GM23248 (cell line): Measurements from ENCODE around the gene EMP2. TPM values are rescaled to one million over a fixed set of nuclear protein-coding genes. Genes with fewer than 3 reads are reported as not detected.

ENCODE experiments used
- DNase-seq: peaks from one replicate; pipeline ENCODE4 v3.0.0-alpha.2; 2015
- H2AFZ ChIP-seq: fragments of 200-600 bp; sonication (generic); 2 replicates; pipeline ENCODE4 v1.6.1; 2016; ENCODE audit warnings: antibody characterized with exemption
- H3F3A ChIP-seq: fragments of 200-600 bp; sonication (generic); 2 replicates; pipeline ENCODE4 v1.6.1; 2016; ENCODE audit warnings: mild to moderate bottlenecking, antibody characterized with exemption, mixed run types; ENCODE audit not compliant: insufficient read depth
- H3K27ac ChIP-seq: fragments of 200-600 bp; sonication (generic); 2 replicates; pipeline ENCODE4 v1.5.1; 2016; ENCODE audit warnings: mild to moderate bottlenecking
- H3K27me3 ChIP-seq: fragments of 200-600 bp; sonication (generic); replicated peaks from 2 replicates; pipeline ENCODE4 v1.6.1; 2016; ENCODE audit warnings: mild to moderate bottlenecking; ENCODE audit not compliant: insufficient read depth
- H3K36me3 ChIP-seq: fragments of 200-600 bp; sonication (generic); 2 replicates; pipeline ENCODE4 v1.6.1; 2016; ENCODE audit warnings: low read depth, mild to moderate bottlenecking
- H3K4me1 ChIP-seq: fragments of 200-600 bp; sonication (generic); 2 replicates; pipeline ENCODE4 v1.6.1; 2016; ENCODE audit warnings: mild to moderate bottlenecking; ENCODE audit not compliant: insufficient read depth
- H3K4me2 ChIP-seq: fragments of 200-600 bp; sonication (generic); one replicate; pipeline ENCODE4 v1.6.1; 2016; ENCODE audit warnings: mild to moderate bottlenecking; ENCODE audit not compliant: unreplicated experiment
- H3K4me3 ChIP-seq: fragments of 200-600 bp; sonication (generic); 2 replicates; pipeline ENCODE4 v1.5.1; 2016; ENCODE audit warnings: mild to moderate bottlenecking
- H3K79me2 ChIP-seq: fragments of 200-600 bp; sonication (generic); 2 replicates; pipeline ENCODE4 v1.6.1; 2016; ENCODE audit warnings: mild to moderate bottlenecking; ENCODE audit not compliant: insufficient read depth
- H3K9ac ChIP-seq: fragments of 200-600 bp; sonication (generic); 2 replicates; pipeline ENCODE4 v1.6.1; 2016; ENCODE audit warnings: mild to moderate bottlenecking
- H3K9me2 ChIP-seq: fragments of 200-600 bp; sonication (generic); 2 replicates; pipeline ENCODE4 v1.6.1; 2016; ENCODE audit warnings: mixed run types, mild to moderate bottlenecking, moderate library complexity; ENCODE audit not compliant: insufficient read depth
- H3K9me3 ChIP-seq: fragments of 200-600 bp; sonication (generic); one replicate; pipeline ENCODE4 v1.6.1; 2017; ENCODE audit warnings: low read depth
- H4K20me1 ChIP-seq: fragments of 200-600 bp; sonication (generic); 2 replicates; pipeline ENCODE4 v1.6.0; 2016; ENCODE audit not compliant: insufficient read depth
- EZH2 ChIP-seq: fragments of 200-600 bp; sonication (generic); IDR thresholded peaks from 2 replicates; pipeline ENCODE4 v1.6.1; 2018; ENCODE audit warnings: antibody characterized with exemption, mild to moderate bottlenecking; ENCODE audit not compliant: insufficient read depth, poor library complexity, severe bottlenecking
- EZH2phosphoT487 ChIP-seq: fragments of 200-600 bp; sonication (generic); IDR thresholded peaks from 2 replicates; pipeline ENCODE4 v1.6.1; 2018; ENCODE audit warnings: antibody characterized with exemption, moderate library complexity, mild to moderate bottlenecking, low read depth; ENCODE audit not compliant: insufficient read depth
- WGBS, 2 experiments: methylation state at CpG; one replicate each; pipeline ENCODE4 v1.1.6; 2015 to 2017; ENCODE audit warnings: low lambda C conversion rate in 2 of 2, low coverage in 1 of 2; ENCODE audit errors: missing lambda C conversion rate in 2 of 2; 5-methylcytosine and 5-hydroxymethylcytosine counted together
- in situ Hi-C: fragments of 300-500 bp; cut with MboI; formaldehyde crosslinking; loops from 2 replicates; pipeline ENCODE4 v1.15.0; 2020
- polyA plus RNA-seq: library from polyadenylated mRNA; unstranded; fragments of >200 nt; fragmentation: Nextera tagmentation; extraction: Ambion mirVana; gene quantifications from 2 replicates; pipeline ENCODE4 v1.2.1, GENCODE V29; 2016
- total RNA-seq: library from RNA; depleted of rRNA; stranded (reverse); fragments of >200 nt; shearing (Covaris generic); gene quantifications from 2 replicates; pipeline ENCODE4 v1.2.3, GENCODE V29; 2014

EMP2 gene
- total and polyA plus RNA-seq, 2 experiments from 2014 or later: 26.0 to 73.7 TPM

DNA sequence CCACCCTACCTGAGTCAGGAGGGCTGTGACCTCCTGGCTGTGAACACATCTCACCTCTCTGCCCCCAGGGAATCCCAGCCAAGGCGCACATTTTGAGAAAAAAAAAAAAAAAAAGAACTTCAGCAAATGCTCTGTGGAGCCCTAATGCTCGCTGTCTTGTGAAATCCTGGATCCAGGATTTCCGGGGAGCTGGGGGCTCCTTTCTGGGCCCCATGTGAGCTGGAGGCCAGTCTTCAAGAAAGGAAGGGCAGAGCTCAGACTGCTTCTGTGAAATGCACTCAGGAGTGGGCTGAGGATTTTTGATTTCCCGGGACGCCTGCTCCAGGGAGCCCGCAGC, 36.0 kb upstream of the EMP2 start:
- TF ChIP-seq EZH2 (no peak), EZH2phosphoT487 (no peak)
- Histone ChIP-seq H3K4me2 (no peak overlapping the region), H3K27me3 (no peaks in the 10 kb centered on the region), H3F3A (no peaks in the 10 kb centered on the region), H4K20me1 (no peaks in the 10 kb centered on the region), H3K79me2 (no peaks in the 10 kb centered on the region), H2AFZ (no peak overlapping the region), H3K9ac (no peak overlapping the region), H3K9me2 (no peaks in the 10 kb centered on the region), H3K4me3 (no peak overlapping the region), H3K36me3 (no peaks in the 10 kb centered on the region), H3K4me1 (peaks cover 7% of the 10 kb centered on the region; the same call in 1 of the 2 replicates), H3K27ac (no peak overlapping the region), H3K9me3 (no peaks in the 10 kb centered on the region)
- no peak for DNase-seq
- in situ Hi-C loops: no loop called here
- WGBS, 2 experiments: 89 to 91% methylated on average over 6 of the region's 6 CpGs

DNA sequence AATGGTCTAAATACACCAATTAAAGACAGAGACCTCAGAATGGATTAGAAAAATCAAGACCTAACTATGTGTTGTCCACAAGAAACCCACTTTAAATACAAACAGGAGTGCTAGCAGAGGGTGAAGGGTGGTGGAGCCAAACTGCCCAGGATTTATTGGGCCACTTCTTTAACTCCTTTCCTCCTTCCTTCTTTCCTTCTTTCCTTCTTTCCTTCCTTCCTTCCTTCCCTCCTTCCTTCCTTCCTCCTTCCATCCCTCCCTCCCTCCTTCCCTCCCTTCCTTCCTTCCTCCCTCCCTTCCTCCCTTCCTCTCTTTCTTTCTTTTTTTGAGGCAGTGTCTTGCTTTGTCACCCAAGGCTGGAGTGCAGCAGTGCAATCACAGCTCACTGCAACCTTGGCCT, 34.3 kb upstream of the EMP2 start:
- in situ Hi-C loops: no loop called here
- Histone ChIP-seq H3K9ac (no peak overlapping the region), H3K27ac (no peak overlapping the region), H3K4me1 (peaks cover 12% of the 10 kb centered on the region), H3K36me3 (no peaks in the 10 kb centered on the region), H3F3A (peaks cover 10% of the 10 kb centered on the region), H3K79me2 (no peaks in the 10 kb centered on the region), H4K20me1 (no peaks in the 10 kb centered on the region), H2AFZ (no peak overlapping the region), H3K9me2 (no peaks in the 10 kb centered on the region), H3K4me2 (no peak overlapping the region), H3K4me3 (no peak overlapping the region), H3K9me3 (no peaks in the 10 kb centered on the region), H3K27me3 (no peaks in the 10 kb centered on the region)
- TF ChIP-seq EZH2 (no peak), EZH2phosphoT487 (no peak)
- DNase-seq: no peak

DNA sequence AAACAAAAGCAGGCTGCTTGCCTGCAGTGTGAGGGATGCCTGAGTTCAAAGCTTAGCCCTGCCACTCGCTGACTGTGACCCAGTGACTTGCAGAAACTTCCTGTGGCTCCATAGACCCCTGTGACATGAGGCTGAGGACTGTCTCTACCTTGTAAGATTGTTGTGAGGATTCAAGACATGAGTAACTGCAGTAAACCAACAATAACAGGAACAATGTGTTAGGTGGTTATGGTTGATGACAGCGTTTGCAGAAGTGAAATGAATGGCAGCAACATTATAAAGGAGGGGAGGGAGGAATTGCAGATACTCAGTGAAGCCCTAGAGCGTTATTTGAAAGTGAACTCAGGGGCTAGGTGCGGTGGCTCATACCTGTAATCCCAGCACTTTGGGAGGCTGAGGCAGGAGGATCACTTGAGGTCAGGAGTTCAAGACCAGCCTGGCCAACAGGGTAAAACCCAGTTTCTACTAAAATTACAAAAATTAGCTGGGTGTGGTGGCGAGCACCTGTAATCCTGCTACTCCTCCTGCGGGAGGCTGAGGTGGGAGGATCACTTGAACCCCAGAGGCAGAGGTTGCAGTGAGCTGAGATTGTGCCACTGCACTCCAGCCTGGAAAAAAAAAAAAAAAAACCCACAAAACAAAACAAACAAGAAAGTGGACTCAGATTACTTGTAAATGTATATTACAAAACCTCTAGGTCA, 33.5 kb upstream of the EMP2 start:
- in situ Hi-C loops: no loop called here
- peaks cover 16% of the 10 kb centered on the region for H3F3A ChIP-seq
- no peaks in the 10 kb centered on the region for H3K9me2 ChIP-seq
- TF ChIP-seq EZH2 (no peak), EZH2phosphoT487 (no peak)
- H3K4me2 ChIP-seq: no peak overlapping the region
- no peak for DNase-seq
- H3K9ac ChIP-seq: no peak overlapping the region
- H3K79me2 ChIP-seq: no peaks in the 10 kb centered on the region
- no peaks in the 10 kb centered on the region for H3K36me3 ChIP-seq
- no peaks in the 10 kb centered on the region for H3K9me3 ChIP-seq
- H3K4me3 ChIP-seq: no peak overlapping the region
- no peaks in the 10 kb centered on the region for H3K27me3 ChIP-seq
- WGBS, 2 experiments: 78 to 79% methylated on average over 6 of the region's 6 CpGs
- H3K27ac ChIP-seq: no peak overlapping the region
- no peaks in the 10 kb centered on the region for H4K20me1 ChIP-seq
- H2AFZ ChIP-seq: no peak overlapping the region
- H3K4me1 ChIP-seq: peaks cover 19% of the 10 kb centered on the region

DNA sequence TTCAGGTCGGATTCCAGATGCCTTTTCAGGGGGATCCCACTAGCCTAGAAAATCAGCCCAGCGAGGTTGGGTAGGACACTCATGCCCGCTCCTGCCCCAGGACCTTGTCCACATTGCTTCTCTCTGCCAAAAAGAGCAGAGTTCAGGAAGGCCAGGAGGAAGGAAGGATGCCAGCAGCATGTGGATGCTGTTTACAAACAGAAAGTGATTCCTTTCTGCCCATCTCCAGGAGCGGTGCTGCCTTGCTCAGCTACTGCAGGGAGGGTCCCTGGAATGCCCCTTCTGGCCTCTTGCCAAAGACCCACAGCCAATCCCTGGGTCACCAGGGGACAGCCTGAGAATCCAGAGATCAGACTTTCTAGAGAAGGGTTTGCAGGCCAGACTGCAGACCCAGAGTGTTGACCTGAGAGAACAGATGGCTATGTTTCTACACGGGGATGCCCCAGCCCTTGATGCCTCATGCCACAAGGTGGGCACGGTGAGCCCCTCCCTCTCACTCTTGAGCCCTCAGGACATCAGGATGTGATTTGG, 32.3 kb upstream of the EMP2 start:
- peaks cover 27% of the 10 kb centered on the region for H3K4me1 ChIP-seq
- no peak overlapping the region for H3K27ac ChIP-seq
- H3K27me3 ChIP-seq: no peaks in the 10 kb centered on the region
- in situ Hi-C loops: no loop called here
- H4K20me1 ChIP-seq: no peaks in the 10 kb centered on the region
- WGBS, 2 experiments: 41 to 53% methylated on average over 5 to 6 of the region's 6 CpGs
- H3K9me2 ChIP-seq: no peaks in the 10 kb centered on the region
- H3K9me3 ChIP-seq: no peaks in the 10 kb centered on the region
- DNase-seq: no peak
- H3K4me3 ChIP-seq: no peak overlapping the region
- no peak overlapping the region for H3K4me2 ChIP-seq
- no peak overlapping the region for H2AFZ ChIP-seq
- H3K36me3 ChIP-seq: no peaks in the 10 kb centered on the region
- no peak overlapping the region for H3K9ac ChIP-seq
- no peak for TF ChIP-seq EZH2
- no peak for TF ChIP-seq EZH2phosphoT487
- H3F3A ChIP-seq: peaks cover 23% of the 10 kb centered on the region
- no peaks in the 10 kb centered on the region for H3K79me2 ChIP-seq
